ENCODE measurements around the gene SYTL2.
"Not testable (repeated sequence)": the region's sequence is repeated elsewhere in the genome, so short reads cannot be mapped to it uniquely, and the experiment has no call there.

SYTL2 gene

GRCh38 chr11:85670949-85671663 is 139.8 kb downstream of the SYTL2 start:
- not testable (repeated sequence) for H3K9ac ChIP-seq (ENCODE audit: low read depth, low read length); H3K9me3 ChIP-seq (replicated peaks; ENCODE audit: low read length); H3K27me3 ChIP-seq (ENCODE audit: control insufficient read depth, insufficient read depth, low read length); H3K4me3 ChIP-seq (ENCODE audit: low read length); H3K36me3 ChIP-seq (ENCODE audit: insufficient read depth, low read length); H3K4me1 ChIP-seq (ENCODE audit: control insufficient read depth, insufficient read depth, low read length); H3K4me2 ChIP-seq (ENCODE audit: low read length)

GRCh38 chr11:85668157-85668556 is 142.8 kb downstream of the SYTL2 start:
- no peak overlapping the region for H3K9ac ChIP-seq (ENCODE audit: low read depth, low read length)
- H3K4me3 ChIP-seq (ENCODE audit: low read length), result no peak overlapping the region
- no peaks in the 10 kb centered on the region for H3K9me3 ChIP-seq (replicated peaks; ENCODE audit: low read length)
- peaks cover 7% of the 10 kb centered on the region for H3K4me1 ChIP-seq (ENCODE audit: control insufficient read depth, insufficient read depth, low read length)
- H3K27me3 ChIP-seq (ENCODE audit: control insufficient read depth, insufficient read depth, low read length), result no peaks in the 10 kb centered on the region
- no peak overlapping the region for H3K4me2 ChIP-seq (ENCODE audit: low read length)
- peaks cover 11% of the 10 kb centered on the region for H3K36me3 ChIP-seq (ENCODE audit: insufficient read depth, low read length)

GRCh38 chr11:85666687-85667086 is 144.3 kb downstream of the SYTL2 start:
- Histone ChIP-seq H3K4me2 (ENCODE audit: low read length) (no peak overlapping the region), H3K4me1 (ENCODE audit: control insufficient read depth, insufficient read depth, low read length) (peaks cover 7% of the 10 kb centered on the region), H3K9ac (ENCODE audit: low read depth, low read length) (no peak overlapping the region), H3K4me3 (ENCODE audit: low read length) (no peak overlapping the region), H3K9me3 (replicated peaks; ENCODE audit: low read length) (no peaks in the 10 kb centered on the region), H3K36me3 (ENCODE audit: insufficient read depth, low read length) (peaks cover 15% of the 10 kb centered on the region), H3K27me3 (ENCODE audit: control insufficient read depth, insufficient read depth, low read length) (no peaks in the 10 kb centered on the region)

- Histone ChIP-seq H3K27me3 (ENCODE audit: control insufficient read depth, insufficient read depth, low read length) (no peaks in the 10 kb centered on the region), H3K4me1 (ENCODE audit: control insufficient read depth, insufficient read depth, low read length) (peaks cover 15% of the 10 kb centered on the region), H3K4me2 (ENCODE audit: low read length) (peak overlapping the region; percentile 91), H3K4me3 (ENCODE audit: low read length) (no peak overlapping the region), H3K9me3 (replicated peaks; ENCODE audit: low read length) (no peaks in the 10 kb centered on the region), H3K9ac (ENCODE audit: low read depth, low read length) (peak overlapping the region; percentile 99), H3K36me3 (ENCODE audit: insufficient read depth, low read length) (peaks cover 16% of the 10 kb centered on the region)
These were observed 145.2 kb downstream of the SYTL2 start for GRCh38 chr11:85665733-85666132.

GRCh38 chr11:85664615-85665481 is 146.1 kb downstream of the SYTL2 start, which contains the start of gene CREBZF:
Gene CREBZF (minus strand): TSS chr11:85665129. CDS start chr11:85664875, 254 bp downstream.
- peaks cover 23% of the 10 kb centered on the region for H3K4me1 ChIP-seq (ENCODE audit: control insufficient read depth, insufficient read depth, low read length)
- H3K4me2 ChIP-seq (ENCODE audit: low read length), result peak within 1 kb of the TSS; percentile 91
- H3K9ac ChIP-seq (ENCODE audit: low read depth, low read length), result peak within 1 kb of the TSS; percentile 99
- H3K4me3 ChIP-seq (ENCODE audit: low read length), result peak within 1 kb of the TSS; percentile 95
- H3K9me3 ChIP-seq (replicated peaks; ENCODE audit: low read length), result no peaks in the 10 kb centered on the region
- peaks cover 25% of the 10 kb centered on the region for H3K36me3 ChIP-seq (ENCODE audit: insufficient read depth, low read length)
- no peaks in the 10 kb centered on the region for H3K27me3 ChIP-seq (ENCODE audit: control insufficient read depth, insufficient read depth, low read length)

- Histone ChIP-seq H3K4me2 (ENCODE audit: low read length) (peak overlapping the region; percentile 91), H3K9ac (ENCODE audit: low read depth, low read length) (peak overlapping the region; percentile 99), H3K36me3 (ENCODE audit: insufficient read depth, low read length) (peaks cover 33% of the 10 kb centered on the region), H3K27me3 (ENCODE audit: control insufficient read depth, insufficient read depth, low read length) (no peaks in the 10 kb centered on the region), H3K9me3 (replicated peaks; ENCODE audit: low read length) (no peaks in the 10 kb centered on the region), H3K4me3 (ENCODE audit: low read length) (peak overlapping the region; percentile 95), H3K4me1 (ENCODE audit: control insufficient read depth, insufficient read depth, low read length) (peaks cover 32% of the 10 kb centered on the region)
These were observed 147.0 kb downstream of the SYTL2 start for GRCh38 chr11:85663753-85664614.

GRCh38 chr11:85663080-85663752 is 147.7 kb downstream of the SYTL2 start:
- Histone ChIP-seq H3K27me3 (ENCODE audit: control insufficient read depth, insufficient read depth, low read length) (no peaks in the 10 kb centered on the region), H3K4me2 (ENCODE audit: low read length) (peak overlapping the region; percentile 91), H3K4me1 (ENCODE audit: control insufficient read depth, insufficient read depth, low read length) (peaks cover 35% of the 10 kb centered on the region), H3K9ac (ENCODE audit: low read depth, low read length) (peak overlapping the region; percentile 99), H3K4me3 (ENCODE audit: low read length) (peak overlapping the region; percentile 95), H3K36me3 (ENCODE audit: insufficient read depth, low read length) (peaks cover 41% of the 10 kb centered on the region), H3K9me3 (replicated peaks; ENCODE audit: low read length) (no peaks in the 10 kb centered on the region)

- peak overlapping the region; percentile 95 for H3K4me3 ChIP-seq (ENCODE audit: low read length)
- no peaks in the 10 kb centered on the region for H3K27me3 ChIP-seq (ENCODE audit: control insufficient read depth, insufficient read depth, low read length)
- peaks cover 35% of the 10 kb centered on the region for H3K4me1 ChIP-seq (ENCODE audit: control insufficient read depth, insufficient read depth, low read length)
- peaks cover 52% of the 10 kb centered on the region for H3K36me3 ChIP-seq (ENCODE audit: insufficient read depth, low read length)
- H3K9me3 ChIP-seq (replicated peaks; ENCODE audit: low read length), result no peaks in the 10 kb centered on the region
- peak overlapping the region; percentile 91 for H3K4me2 ChIP-seq (ENCODE audit: low read length)
- peak overlapping the region; percentile 99 for H3K9ac ChIP-seq (ENCODE audit: low read depth, low read length)
These were observed 148.8 kb downstream of the SYTL2 start for GRCh38 chr11:85661972-85662664.

GRCh38 chr11:85658180-85658579 is 152.8 kb downstream of the SYTL2 start:
- H3K36me3 ChIP-seq (ENCODE audit: insufficient read depth, low read length), result peaks cover 67% of the 10 kb centered on the region
- no peaks in the 10 kb centered on the region for H3K27me3 ChIP-seq (ENCODE audit: control insufficient read depth, insufficient read depth, low read length)
- no peak overlapping the region for H3K4me2 ChIP-seq (ENCODE audit: low read length)
- H3K9ac ChIP-seq (ENCODE audit: low read depth, low read length), result no peak overlapping the region
- H3K4me3 ChIP-seq (ENCODE audit: low read length), result no peak overlapping the region
- H3K4me1 ChIP-seq (ENCODE audit: control insufficient read depth, insufficient read depth, low read length), result peaks cover 28% of the 10 kb centered on the region
- H3K9me3 ChIP-seq (replicated peaks; ENCODE audit: low read length), result no peaks in the 10 kb centered on the region

GRCh38 chr11:85656777-85657176 is 154.2 kb downstream of the SYTL2 start:
- Histone ChIP-seq H3K9me3 (replicated peaks; ENCODE audit: low read length) (no peaks in the 10 kb centered on the region), H3K27me3 (ENCODE audit: control insufficient read depth, insufficient read depth, low read length) (no peaks in the 10 kb centered on the region), H3K4me2 (ENCODE audit: low read length) (no peak overlapping the region), H3K4me3 (ENCODE audit: low read length) (no peak overlapping the region), H3K9ac (ENCODE audit: low read depth, low read length) (no peak overlapping the region), H3K36me3 (ENCODE audit: insufficient read depth, low read length) (peaks cover 66% of the 10 kb centered on the region), H3K4me1 (ENCODE audit: control insufficient read depth, insufficient read depth, low read length) (peaks cover 28% of the 10 kb centered on the region)

All from skeletal muscle satellite cell (primary cell).